ENCODE results near the gene ENDOU. TPM values are rescaled to one million over a fixed set of nuclear protein-coding genes. Genes with fewer than 3 reads are reported as not detected.

Gene ENDOU
- total RNA-seq, 1 donor from 2014 or later: not detected

GRCh38 chr12:47744778-47745436, 19.6 kb upstream of the ENDOU start:
- peaks cover 22% of the 10 kb centered on the region for H3K4me1 ChIP-seq
- no peak for DNase-seq
- no peaks in the 10 kb centered on the region for H3K9me3 ChIP-seq
- TF ChIP-seq CTCF (IDR thresholded peaks at IDR 0.05): no peak
- ATAC-seq: no peak
- no peaks in the 10 kb centered on the region for H3K27me3 ChIP-seq (ENCODE audit: low read depth)
- H3K36me3 ChIP-seq: peaks cover 36% of the 10 kb centered on the region
- H3K4me3 ChIP-seq: no peak overlapping the region
- no peak overlapping the region for H3K27ac ChIP-seq
- intact Hi-C loops (cut with DNase I): loop anchor here (5.0 kb wide), 1 partner anchor 32 kb away; no protein-coding TSS in a partner anchor

GRCh38 chr12:47744005-47744651, 18.8 kb upstream of the ENDOU start:
- intact Hi-C loops (cut with DNase I): loop anchor here (5.0 kb wide), 1 partner anchor 33 kb away; no protein-coding TSS in a partner anchor
- ATAC-seq: peak; percentile 54 to 78

GRCh38 chr12:47743311-47743860, 18.1 kb upstream of the ENDOU start:
- H3K4me1 ChIP-seq: peaks cover 28% of the 10 kb centered on the region
- H3K27ac ChIP-seq: no peak overlapping the region
- H3K9me3 ChIP-seq: no peaks in the 10 kb centered on the region
- ATAC-seq (no peak), DNase-seq (no peak)
- H3K36me3 ChIP-seq: peaks cover 23% of the 10 kb centered on the region
- intact Hi-C loops (cut with DNase I): loop anchor here (5.0 kb wide), 1 partner anchor 34 kb away; no protein-coding TSS in a partner anchor
- H3K4me3 ChIP-seq: no peak overlapping the region
- H3K27me3 ChIP-seq (ENCODE audit: low read depth): no peaks in the 10 kb centered on the region
- no peak for TF ChIP-seq CTCF (IDR thresholded peaks at IDR 0.05)

More at GRCh38 chr12:47744005-47744651, 18.8 kb upstream of the ENDOU start:
- no peaks in the 10 kb centered on the region for H3K27me3 ChIP-seq (ENCODE audit: low read depth)
- H3K9me3 ChIP-seq: no peaks in the 10 kb centered on the region
- DNase-seq: peak; percentile 78
- H3K27ac ChIP-seq: no peak overlapping the region
- H3K4me3 ChIP-seq: no peak overlapping the region
- peak; percentile 64 for TF ChIP-seq CTCF (IDR thresholded peaks at IDR 0.05)
- H3K36me3 ChIP-seq: peaks cover 28% of the 10 kb centered on the region
- H3K4me1 ChIP-seq: peaks cover 28% of the 10 kb centered on the region

GRCh38 chr12:47742253-47742825, 17.0 kb upstream of the ENDOU start:
- intact Hi-C loops (cut with DNase I): loop anchor here (5.0 kb wide), 1 partner anchor 35 kb away; no protein-coding TSS in a partner anchor
- ATAC-seq: peak; percentile 13 to 42

More at GRCh38 chr12:47742253-47742825, 17.0 kb upstream of the ENDOU start:
- H3K4me3 ChIP-seq: no peak overlapping the region
- TF ChIP-seq CTCF (IDR thresholded peaks at IDR 0.05): peak; percentile 97
- peak; percentile 74 for DNase-seq
- H3K27me3 ChIP-seq (ENCODE audit: low read depth): no peaks in the 10 kb centered on the region
- H3K4me1 ChIP-seq: peaks cover 38% of the 10 kb centered on the region
- H3K9me3 ChIP-seq: no peaks in the 10 kb centered on the region
- H3K27ac ChIP-seq: no peak overlapping the region
- peaks cover 12% of the 10 kb centered on the region for H3K36me3 ChIP-seq

All from lower lobe of right lung (tissue), 2 donors.